HG03354 (cell line): Measurements from ENCODE around the gene STRN4.

Experiments
- ATAC-seq: cut with Tn5 transposase; IDR thresholded peaks from one replicate; pipeline ENCODE4 v1.9.1; 2021; ENCODE audit warnings: mild to moderate bottlenecking; ENCODE audit not compliant: unreplicated experiment, poor library complexity, severe bottlenecking

The STRN4 gene

GRCh38 chr19:46745521-46746280, 549 bp downstream of the STRN4 start, which contains the start of gene FKRP:
Gene FKRP (plus strand): TSS chr19:46746057. CDS start chr19:46755451, 9,394 bp downstream.
- peak; percentile 43 for ATAC-seq

DNA sequence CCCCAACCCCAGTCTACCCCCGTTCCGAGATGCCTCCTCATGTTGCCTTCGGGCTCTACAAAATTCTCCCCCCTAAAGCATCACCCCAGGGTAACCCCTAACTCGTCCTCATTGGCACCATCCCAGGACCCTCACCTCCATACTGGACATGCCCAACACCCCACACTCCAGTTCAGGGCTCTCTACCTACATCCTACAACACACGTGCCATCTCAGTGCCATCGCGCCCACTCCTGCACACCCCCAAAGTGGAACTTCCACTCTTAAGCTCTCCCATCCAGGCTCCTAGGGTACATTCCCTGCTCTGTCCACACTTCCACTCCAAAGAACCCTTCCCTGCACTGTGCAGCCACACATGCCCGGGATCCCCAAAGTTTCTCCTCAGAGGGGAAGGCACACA, 1.2 kb downstream of the STRN4 start:
- ATAC-seq: no peak

DNA sequence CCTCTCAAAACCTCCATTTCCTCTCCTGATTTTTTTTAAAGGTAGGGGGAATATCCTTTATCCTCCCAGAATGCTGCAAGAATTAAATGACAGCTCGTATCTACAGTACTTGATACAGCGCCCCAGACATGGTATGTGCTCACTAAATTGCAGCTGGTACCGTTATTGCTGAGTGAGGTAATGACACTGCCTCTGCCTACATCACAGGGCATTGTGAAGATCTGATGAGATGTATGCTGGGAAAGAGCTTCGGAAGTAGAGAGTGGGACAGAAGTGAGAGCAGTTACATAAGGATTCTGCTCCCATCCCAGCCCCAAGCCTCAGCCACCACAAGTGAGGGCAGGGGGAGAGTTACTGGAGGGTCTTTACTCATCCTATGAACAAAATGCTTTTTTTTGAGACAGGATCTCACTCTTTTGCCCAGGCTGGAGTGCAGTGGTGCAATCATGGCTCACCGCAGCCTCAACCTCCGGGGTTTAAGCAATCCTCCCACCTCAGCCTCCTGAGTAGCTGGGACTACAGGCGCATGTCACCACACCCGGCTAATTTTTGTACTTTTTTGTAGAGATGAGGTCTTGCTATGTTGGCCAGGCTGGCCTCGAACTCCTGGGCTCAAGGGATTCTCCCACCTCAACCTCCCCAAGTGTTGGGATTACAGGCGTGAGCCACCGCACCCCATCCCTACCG, 2.1 kb downstream of the STRN4 start:
- no peak for ATAC-seq

GRCh38 chr19:46742926-46743480, 3.2 kb downstream of the STRN4 start:
- ATAC-seq: no peak

DNA sequence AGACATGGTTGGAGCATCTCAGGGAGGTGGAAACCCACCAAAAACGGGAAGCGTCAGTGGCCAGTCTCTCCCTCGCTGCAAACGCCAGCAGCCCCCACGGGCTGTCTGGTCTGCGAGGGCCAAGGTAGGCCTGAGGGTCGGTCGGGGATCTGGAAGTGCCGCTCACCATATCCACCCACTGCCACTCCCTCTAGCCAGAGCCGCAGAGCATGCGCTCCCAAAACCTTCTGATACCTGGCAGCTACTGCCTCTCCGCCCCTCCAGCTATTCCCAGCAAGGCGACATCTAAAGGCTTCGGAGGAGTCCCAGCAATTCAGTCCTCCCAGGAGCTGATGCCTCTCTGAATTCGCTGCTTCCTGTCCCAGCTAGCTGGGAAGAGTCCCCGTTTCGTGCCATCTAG, 4.8 kb downstream of the STRN4 start:
- ATAC-seq: no peak

- ATAC-seq: no peak
Measured at GRCh38 chr19:46739290-46739771, 6.9 kb downstream of the STRN4 start.

- ATAC-seq: no peak
Measured at GRCh38 chr19:46737761-46738171, 8.5 kb downstream of the STRN4 start.

DNA sequence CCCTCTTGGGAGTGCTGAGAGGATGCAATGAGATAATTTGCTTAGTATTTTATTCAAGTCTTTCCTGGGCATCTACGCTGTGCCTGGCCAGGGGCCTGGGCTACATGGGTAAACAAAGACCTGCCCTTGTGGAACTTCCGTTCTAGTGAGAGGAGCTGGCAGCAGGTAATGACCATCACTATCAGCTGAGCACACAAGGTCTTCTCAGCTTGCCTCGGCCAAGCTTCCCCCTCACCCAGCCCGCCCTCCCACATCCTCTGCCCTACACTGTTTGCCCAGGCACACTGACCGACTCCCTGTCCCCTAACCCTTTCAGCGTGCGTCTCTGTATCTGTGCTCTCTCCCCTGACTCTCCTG, 9.0 kb downstream of the STRN4 start:
- ATAC-seq: no peak

DNA sequence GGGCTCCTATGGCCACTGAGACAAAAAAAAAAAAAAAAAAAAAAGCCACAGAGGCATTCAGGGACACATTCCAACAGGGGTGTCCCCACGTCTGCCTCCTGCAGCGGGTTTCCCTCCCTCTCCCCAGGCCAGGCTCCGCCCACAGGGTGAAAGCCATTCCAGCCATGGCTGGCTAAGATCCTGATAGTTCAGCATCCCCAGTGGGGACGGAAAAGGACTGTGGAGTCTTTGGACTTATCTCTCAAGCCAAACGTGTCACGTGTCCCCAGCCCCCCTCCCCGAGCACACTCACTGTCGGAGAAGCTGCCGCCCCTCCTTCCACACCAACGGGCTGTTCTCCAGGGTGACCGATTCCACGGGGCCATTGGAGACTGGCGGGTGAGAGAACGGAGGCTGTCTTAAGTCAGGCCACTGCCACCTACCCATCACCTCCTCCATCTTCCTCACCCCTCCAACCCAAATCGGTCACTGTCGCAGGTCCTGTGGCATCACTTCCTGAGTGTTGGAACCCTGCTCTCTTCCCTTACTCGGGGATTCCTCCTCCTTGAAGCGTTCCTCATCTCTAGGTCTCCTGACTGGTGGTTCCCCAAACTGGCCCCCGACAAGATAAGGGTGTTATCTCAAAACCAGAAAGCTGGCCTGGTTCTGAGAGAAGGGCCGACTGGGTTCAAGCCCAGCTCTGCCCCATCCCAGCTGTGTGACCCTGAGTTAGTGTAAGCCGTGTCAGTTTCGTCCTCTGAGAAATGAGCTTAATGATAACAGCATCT, 9.5 kb downstream of the STRN4 start:
- no peak for ATAC-seq

- no peak for ATAC-seq
Measured at GRCh38 chr19:46733690-46734292, 12.5 kb downstream of the STRN4 start.

DNA sequence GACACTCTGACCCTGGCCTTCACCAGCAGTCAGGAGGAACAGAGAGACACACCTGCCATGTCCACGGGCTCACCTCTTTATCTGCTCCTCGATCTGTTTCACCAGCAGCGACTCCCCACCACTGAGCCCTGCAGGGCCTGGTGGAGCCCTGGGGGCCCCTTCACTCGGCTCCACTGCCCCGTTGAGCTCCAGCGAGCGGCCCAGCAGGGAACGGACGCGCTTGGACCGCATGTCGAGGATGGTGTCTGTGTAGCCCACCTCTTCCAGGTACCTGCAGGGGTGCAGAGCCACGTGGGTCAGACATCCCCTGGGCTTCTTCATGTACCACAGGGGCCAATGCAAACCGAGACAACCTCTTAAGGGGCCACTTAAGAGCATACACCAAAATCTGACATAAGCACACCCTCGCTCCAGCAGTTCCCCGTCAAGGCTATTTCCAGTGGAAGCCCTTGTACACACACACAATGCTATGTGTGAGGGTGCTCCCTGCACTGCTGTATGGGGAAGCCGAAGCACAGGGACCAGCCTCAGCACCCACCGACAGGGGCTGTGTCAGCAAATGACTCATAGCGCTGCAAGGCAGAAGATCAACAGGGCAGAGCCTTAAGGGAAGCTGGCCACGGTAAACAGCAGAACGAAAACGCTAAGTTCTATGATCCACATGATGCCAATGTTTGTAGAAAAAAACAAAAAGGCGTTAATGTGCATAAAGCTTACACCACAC, 13.1 kb downstream of the STRN4 start:
- ATAC-seq: no peak

GRCh38 chr19:46732172-46732938, 13.9 kb downstream of the STRN4 start:
- ATAC-seq: no peak

DNA sequence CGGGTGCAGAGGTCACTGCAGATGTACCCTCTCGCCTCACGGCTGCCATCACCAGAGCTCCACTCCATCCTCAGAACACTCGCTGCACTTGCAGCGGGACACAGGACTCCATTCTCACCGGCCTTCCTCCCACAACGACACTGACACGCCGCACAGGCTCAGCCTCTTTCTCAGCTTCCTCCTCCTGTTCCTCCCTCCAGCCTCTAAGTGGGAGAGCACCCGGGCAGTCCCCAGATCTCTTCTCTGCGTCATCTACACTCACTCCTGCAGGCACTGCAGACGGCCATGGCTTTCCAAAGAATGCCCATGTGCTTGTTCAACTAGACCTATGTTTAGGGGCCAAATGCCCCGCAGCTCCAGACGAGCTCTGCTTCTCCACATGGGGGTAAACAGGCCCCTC, 14.7 kb downstream of the STRN4 start:
- ATAC-seq: no peak

- no peak for ATAC-seq
Measured at GRCh38 chr19:46731007-46731501, 15.2 kb downstream of the STRN4 start.

DNA sequence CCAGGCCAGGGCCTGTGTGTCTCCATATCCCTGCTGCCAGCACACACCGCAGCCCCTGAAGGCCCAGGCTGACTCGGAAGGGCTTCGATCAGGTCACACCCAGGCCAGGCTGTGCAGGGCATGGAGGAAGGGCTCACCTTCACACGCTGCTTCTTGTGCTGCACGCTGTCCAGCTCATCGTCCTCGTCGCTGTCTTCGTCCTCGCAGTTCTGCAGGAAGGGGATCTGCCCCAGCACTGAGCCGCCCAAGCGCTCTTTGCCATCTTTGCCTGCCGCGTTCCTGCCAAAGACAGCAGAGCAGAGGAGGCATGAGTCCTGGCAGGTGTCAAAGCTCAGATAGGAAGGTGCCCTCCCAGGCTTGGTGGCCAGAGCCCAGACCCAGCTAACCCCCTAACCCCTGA, 15.7 kb downstream of the STRN4 start:
- ATAC-seq: no peak

DNA sequence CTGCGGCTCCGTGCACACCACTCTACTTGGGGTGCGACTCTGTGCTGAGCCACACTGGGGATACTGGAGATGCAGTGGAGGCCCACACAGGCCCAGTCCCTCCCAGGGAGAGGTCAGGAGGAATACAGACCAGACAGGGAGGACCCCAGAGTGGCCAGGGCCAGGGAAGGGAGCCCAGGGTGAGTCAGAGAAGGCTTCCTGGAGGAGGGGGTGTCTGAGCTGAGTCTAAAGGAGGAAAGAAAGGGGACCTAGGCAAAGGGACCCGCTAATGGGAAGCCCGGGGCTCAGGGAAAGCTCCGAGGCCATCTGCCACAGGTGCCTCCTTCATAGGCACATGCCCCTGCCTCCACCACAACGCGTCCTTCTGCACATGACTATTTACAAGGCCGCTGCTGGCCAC, 16.1 kb downstream of the STRN4 start:
- ATAC-seq: no peak

DNA sequence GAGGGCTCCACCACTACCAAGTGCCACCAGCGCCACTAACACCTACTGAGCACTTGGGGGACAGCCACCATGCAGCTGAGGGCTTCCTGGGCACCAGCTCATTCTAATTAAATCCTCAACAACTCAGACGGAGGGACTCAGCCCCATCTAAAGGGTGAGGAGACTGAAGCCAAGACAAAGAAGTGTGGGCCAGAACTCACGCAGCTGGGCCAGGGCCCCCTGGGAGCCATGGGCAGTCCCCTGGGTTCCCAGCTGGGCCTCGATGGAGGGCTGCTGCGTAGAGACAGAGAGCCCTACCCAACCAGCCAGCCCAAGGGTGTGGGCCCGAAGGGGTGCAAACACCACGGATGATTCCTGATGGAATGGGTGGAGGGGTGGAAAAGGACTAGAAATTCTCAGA, 16.6 kb downstream of the STRN4 start:
- no peak for ATAC-seq

DNA sequence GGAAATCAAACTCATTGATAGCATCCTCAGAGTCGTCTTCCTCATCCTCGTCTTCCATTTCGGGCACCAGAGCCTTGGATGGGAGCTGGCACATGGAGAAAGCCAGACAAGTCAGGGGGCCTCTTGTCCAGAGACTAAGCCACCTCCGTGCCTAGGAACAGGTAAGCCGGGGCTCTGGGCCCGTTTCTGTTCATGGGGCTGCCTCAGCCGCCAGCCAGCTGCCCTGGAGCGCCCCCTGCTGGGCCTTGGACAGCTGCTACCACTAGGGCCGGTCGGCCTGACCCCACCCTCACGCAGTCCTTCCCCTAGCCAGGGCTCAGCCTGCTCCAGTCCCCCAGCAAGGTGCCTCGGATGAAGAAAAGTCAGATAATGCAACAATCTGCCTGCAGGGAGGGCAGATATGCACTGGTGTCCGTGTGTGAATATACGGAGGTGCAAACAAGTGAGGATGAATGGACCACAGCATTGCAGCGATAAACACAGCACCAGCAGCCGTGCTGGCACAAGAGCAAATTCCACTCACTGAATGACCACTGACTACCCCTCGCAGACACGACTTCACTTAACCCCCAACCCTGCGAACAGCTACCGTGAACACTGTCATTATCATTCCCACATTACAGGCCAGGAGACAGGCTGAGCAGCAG, 17.4 kb downstream of the STRN4 start:
- no peak for ATAC-seq
